Stimulated activated CD8-positive, alpha-beta memory T cell treated with anti-CD3 and anti-CD28 coated beads, Interleukin-7, amount 100 ng/mL, for 1 hour (primary cell): ENCODE results near the gene SRSF7.

Source experiments
- DNase-seq, 2 donors: peaks; one replicate each; pipeline ENCODE4 v3.0.0-alpha.2; 2020; ENCODE audit warnings: low read depth in 2 of 2

The SRSF7 gene

GRCh38 chr2:38701542-38701941, 49.6 kb downstream of the SRSF7 start:
- DNase-seq: no peak

GRCh38 chr2:38700881-38701458, 50.2 kb downstream of the SRSF7 start:
- no peak for DNase-seq

DNA sequence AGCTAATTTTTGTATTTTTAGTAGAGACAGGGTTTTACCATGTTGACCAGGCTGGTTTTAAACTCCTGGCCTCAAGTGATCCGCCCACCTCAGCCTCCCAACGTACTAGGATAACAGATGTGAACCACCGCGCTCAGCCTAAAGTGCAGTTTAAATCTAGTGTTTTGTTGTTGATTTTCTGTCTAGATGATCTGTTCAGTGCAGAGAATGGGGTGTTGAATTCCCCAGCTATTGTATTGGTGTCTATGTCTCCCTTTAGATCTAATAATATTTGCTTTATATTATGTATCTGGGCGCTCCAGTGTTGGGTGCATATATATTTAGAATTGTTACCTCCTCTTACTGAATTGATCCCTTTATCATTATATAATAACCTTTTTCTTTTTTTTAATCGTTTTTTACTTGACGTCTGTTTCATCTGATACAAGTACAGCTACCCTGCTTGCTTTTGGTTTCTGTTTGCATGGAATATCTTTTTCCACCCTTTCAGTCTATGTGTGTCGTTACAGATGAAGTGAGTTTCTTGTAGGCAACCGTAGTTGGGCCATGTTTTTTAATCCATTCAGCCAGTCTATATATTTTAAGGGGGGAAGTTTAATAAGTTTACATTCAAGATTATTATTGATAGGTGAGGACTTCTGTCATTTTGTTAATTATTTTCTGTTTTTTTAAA, 50.9 kb downstream of the SRSF7 start:
- no peak for DNase-seq

DNA sequence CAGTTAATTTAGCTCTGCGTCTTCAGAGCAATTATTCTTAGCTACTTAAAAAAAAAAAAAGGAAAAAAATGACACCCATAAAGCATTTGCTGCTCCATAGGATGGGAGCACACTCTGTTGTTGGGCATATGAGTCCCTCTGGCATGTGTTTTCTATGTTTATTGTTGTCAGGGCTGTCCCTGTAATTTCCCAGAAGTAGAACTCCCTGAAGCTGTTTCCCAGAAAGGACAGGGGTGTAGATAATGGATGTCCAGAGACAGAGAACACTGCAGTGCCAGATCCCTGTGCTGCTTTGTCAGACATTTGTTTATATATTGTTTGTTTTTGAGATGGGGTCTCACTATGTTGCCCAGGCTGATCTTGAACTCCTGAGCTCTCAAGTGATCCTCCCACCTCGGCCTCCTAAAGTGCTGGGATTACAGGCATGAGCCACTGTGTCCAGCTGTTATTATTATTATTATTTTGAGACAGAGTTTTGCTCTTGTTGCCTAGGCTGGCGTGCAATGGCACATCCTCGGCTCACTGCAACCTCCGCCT, 52.6 kb downstream of the SRSF7 start:
- no peak for DNase-seq

GRCh38 chr2:38697116-38697840, 53.9 kb downstream of the SRSF7 start:
- no peak for DNase-seq
